Uterus (tissue), 4 donors: ENCODE results near the gene CCDC107. TPM values are rescaled to one million over a fixed set of nuclear protein-coding genes. Genes with fewer than 3 reads are reported as not detected.

Experiments
- DNase-seq, 2 donors: peaks; one replicate each; pipeline ENCODE4 v3.0.0-alpha.2; 2019 to 2020
- H3K27ac ChIP-seq, 2 donors: fragments of 200-600 bp; sonication (generic); 1 replicate in 1 of 2; 2 replicates in 1 of 2; pipeline ENCODE4 v1.5.1; 2016 to 2018
- H3K27me3 ChIP-seq, 2 donors: fragments of 200-600 bp; sonication (generic); one replicate each; pipeline ENCODE4 v1.5.1; 2018 to 2019; ENCODE audit warnings: control low read depth in 1 of 2
- H3K36me3 ChIP-seq, 2 donors: fragments of 200-600 bp; sonication (generic); one replicate each; pipeline ENCODE4 v1.5.1; 2019; ENCODE audit warnings: control low read depth in 1 of 2
- H3K4me1 ChIP-seq, 2 donors: fragments of 200-600 bp; sonication (generic); one replicate each; pipeline ENCODE4 v1.5.1; 2018 to 2019; ENCODE audit warnings: control low read depth in 1 of 2
- H3K4me3 ChIP-seq, 2 donors: fragments of 200-600 bp; sonication (generic); 1 replicate in 1 of 2; 2 replicates in 1 of 2; pipeline ENCODE4 v1.5.1; 2018 to 2019; ENCODE audit warnings: mild to moderate bottlenecking in 1 of 2
- H3K9me3 ChIP-seq, 2 donors: fragments of 200-600 bp; sonication (generic); one replicate each; pipeline ENCODE4 v1.5.1; 2019; ENCODE audit warnings: control low read depth in 1 of 2
- CTCF ChIP-seq, 4 experiments: fragments of 200-600 bp in 2 of 4; fragments of 450-650 bp in 2 of 4; sonication (generic) in 2 of 4; IDR thresholded peaks; one replicate each; pipeline ENCODE4 v1.5.1; 2016 to 2019; ENCODE audit warnings: antibody characterized with exemption in 4 of 4, mild to moderate bottlenecking in 2 of 4, moderate library complexity in 1 of 4
- POLR2A ChIP-seq, 2 donors: fragments of 450-650 bp; IDR thresholded peaks; one replicate each; pipeline ENCODE4 v1.6.1; 2016; ENCODE audit warnings: antibody characterized with exemption in 2 of 2, mild to moderate bottlenecking in 1 of 2, moderate library complexity in 1 of 2
- intact Hi-C: fragments of 100-400 bp; cut with DNase I; formaldehyde crosslinking; loops from one replicate; pipeline ENCODE4 v1.15.1; 2023; ENCODE audit warnings: low total_unique reads
- total RNA-seq, 4 donors: library from RNA; depleted of rRNA in 3 of 4; stranded (reverse); fragments of >200 nt in 3 of 4; gene quantifications; one replicate each; pipeline versions ENCODE4 v1.1.0 to v1.2.4, GENCODE V29; 2014 to 2023
- donor health status: DM: yes; HTN: yes; CAD: no.

CCDC107 gene
- total RNA-seq, 4 donors from 2014 or later = 9.0 to 120 (median 32.1) TPM

DNA sequence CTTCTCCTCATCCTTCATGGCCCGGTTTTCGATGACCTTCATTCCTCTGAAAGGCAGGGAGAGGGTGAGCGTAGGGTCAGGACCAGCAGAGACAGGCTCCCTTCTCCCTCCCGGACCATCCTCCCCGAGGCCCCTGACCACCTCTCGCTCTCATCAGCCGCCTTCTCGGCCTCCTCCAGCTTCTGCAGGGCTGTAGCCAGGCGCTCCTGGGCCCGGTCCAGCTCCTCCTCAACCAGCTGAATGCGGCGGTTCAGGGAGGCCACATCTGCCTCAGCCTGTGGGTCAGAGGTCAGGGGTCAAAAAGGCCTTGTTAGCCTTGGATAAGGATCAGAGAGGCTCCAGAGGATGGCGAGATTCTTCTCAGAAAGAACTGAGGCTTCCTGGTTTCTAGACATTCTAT, 27.4 kb downstream of the CCDC107 start:
- TF ChIP-seq POLR2A (IDR thresholded peaks at IDR 0.05) = no peak
- no peak for TF ChIP-seq CTCF (IDR thresholded peaks at IDR 0.05)
- intact Hi-C loops = loop anchor here (5.0 kb wide), 1 partner anchor 42 kb away; no protein-coding TSS in a partner anchor
- Histone ChIP-seq H3K9me3 (no peaks in the 10 kb centered on the region), H3K4me1 (peaks cover 4 to 7% of the 10 kb centered on the region in 2 donors), H3K36me3 (no peaks in the 10 kb centered on the region), H3K4me3 (peak overlapping the region; percentile 57 to 71), H3K27me3 (no peaks in the 10 kb centered on the region), H3K27ac (peak overlapping the region; percentile 93 to 98)
- no peak for DNase-seq

DNA sequence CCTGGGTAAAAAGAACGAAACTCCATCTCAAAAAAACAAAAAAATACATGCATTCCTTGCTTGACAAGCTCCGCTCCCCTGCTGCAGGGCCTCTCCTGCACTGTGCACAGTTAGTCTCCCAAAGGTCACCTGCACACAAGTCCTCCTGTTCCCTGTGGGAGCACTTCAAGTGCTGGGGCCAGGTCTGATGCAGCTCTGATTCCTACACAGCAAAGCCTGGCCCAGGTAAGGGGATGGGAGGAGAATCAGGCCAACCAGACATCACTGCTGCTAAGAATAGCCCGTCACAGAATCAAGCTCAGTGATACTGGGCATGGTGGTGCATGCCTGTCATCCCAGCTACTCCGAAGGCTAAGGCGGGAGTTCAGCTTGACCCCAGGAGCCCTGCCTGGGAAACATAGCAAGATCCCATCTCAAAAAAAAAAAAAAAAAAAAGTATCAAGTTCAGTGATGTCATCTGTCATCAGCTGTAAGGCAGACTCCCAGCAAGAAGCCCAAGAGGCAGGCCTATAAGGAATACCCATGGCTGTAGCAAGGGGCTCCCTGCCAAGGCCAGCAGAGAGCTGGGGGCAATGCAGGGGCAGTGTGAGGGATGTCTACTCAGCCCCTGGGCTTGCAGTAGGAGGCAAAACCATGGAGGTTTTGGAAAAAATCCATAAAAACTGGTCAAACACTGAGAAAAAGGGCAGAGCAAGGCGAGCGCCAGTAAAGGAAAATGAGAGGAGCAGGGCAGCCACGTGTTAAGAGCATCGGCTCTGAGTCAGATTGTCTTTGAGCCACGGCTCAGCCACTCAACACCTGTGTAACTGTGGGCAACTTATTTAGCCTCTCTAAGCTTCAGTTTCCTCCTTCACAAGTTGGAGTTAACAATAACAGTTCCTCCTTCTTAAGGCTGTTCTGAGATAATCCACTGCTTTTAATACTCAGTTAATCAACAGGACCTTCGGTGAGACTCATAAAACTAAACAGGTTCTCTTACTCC, 28.4 kb downstream of the CCDC107 start:
- intact Hi-C loops = loop anchor here (5.0 kb wide), 1 partner anchor 41 kb away; no protein-coding TSS in a partner anchor
- Histone ChIP-seq H3K4me1 (peaks cover 4 to 7% of the 10 kb centered on the region in 2 donors), H3K36me3 (no peaks in the 10 kb centered on the region), H3K27me3 (no peaks in the 10 kb centered on the region), H3K27ac (peak overlapping the region; percentile 93 to 98), H3K9me3 (no peaks in the 10 kb centered on the region), H3K4me3 (peak overlapping the region; percentile 57 to 71)
- no peak for TF ChIP-seq POLR2A (IDR thresholded peaks at IDR 0.05)
- no peak for TF ChIP-seq CTCF (IDR thresholded peaks at IDR 0.05)
- DNase-seq = no peak

GRCh38 chr9:35687306-35687705, 29.2 kb downstream of the CCDC107 start:
- Histone ChIP-seq H3K4me1 (peaks cover 4 to 7% of the 10 kb centered on the region in 2 donors), H3K27me3 (no peaks in the 10 kb centered on the region), H3K9me3 (no peaks in the 10 kb centered on the region), H3K4me3 (peak overlapping the region; percentile 57 to 71), H3K36me3 (no peaks in the 10 kb centered on the region), H3K27ac (peak overlapping the region; percentile 93 to 98)
- no peak for TF ChIP-seq POLR2A (IDR thresholded peaks at IDR 0.05)
- TF ChIP-seq CTCF (IDR thresholded peaks at IDR 0.05) = no peak
- intact Hi-C loops = loop anchor here (5.0 kb wide), 1 partner anchor 40 kb away; no protein-coding TSS in a partner anchor
- DNase-seq = no peak

GRCh38 chr9:35687972-35688557, 30.0 kb downstream of the CCDC107 start:
- no peaks in the 10 kb centered on the region for H3K36me3 ChIP-seq
- H3K27ac ChIP-seq = peak overlapping the region; percentile 93 to 98
- DNase-seq = no peak
- no peaks in the 10 kb centered on the region for H3K9me3 ChIP-seq
- H3K4me3 ChIP-seq = peak overlapping the region; percentile 57 to 71
- TF ChIP-seq CTCF (IDR thresholded peaks at IDR 0.05) = no peak
- TF ChIP-seq POLR2A (IDR thresholded peaks at IDR 0.05) = no peak
- intact Hi-C loops = loop anchor here (5.0 kb wide), 1 partner anchor 39 kb away; no protein-coding TSS in a partner anchor
- peaks cover 3 to 4% of the 10 kb centered on the region in 2 donors for H3K4me1 ChIP-seq
- no peaks in the 10 kb centered on the region for H3K27me3 ChIP-seq
